H1 (cell line): ENCODE data around the gene EAF2. TPM values are rescaled to one million over a fixed set of nuclear protein-coding genes. Genes with fewer than 3 reads are reported as not detected.

Source experiments
- BACH1 ChIP-seq: IDR thresholded peaks from 2 replicates; pipeline ENCODE4 v1.6.1; 2012; ENCODE audit warnings: low read length, improper control_type of control experiment
- NRF1 ChIP-seq: IDR thresholded peaks from 2 replicates; pipeline ENCODE4 v1.6.1; 2011; ENCODE audit warnings: mild to moderate bottlenecking, low read depth, low read length, improper control_type of control experiment
- PHF8 ChIP-seq: fragments of 200-600 bp; sonication (generic); conservative IDR thresholded peaks from 2 replicates; pipeline ENCODE4 v1.7.1; 2012; ENCODE audit warnings: low read depth, mild to moderate bottlenecking, inconsistent platforms, low read length, moderate library complexity
- RNF2 ChIP-seq: fragments of 200-900, 300-1000 bp; sonication (generic); IDR thresholded peaks from 2 replicates; pipeline ENCODE4 v1.7.1; 2016; ENCODE audit warnings: borderline replicate concordance, low read depth, mild to moderate bottlenecking, antibody characterized with exemption, low read length; ENCODE audit not compliant: poor library complexity, severe bottlenecking; ENCODE audit errors: missing control alignments
- RXRA ChIP-seq: IDR thresholded peaks from 2 replicates; pipeline ENCODE4 v1.6.1; 2011; ENCODE audit warnings: low read depth, mild to moderate bottlenecking, low read length, moderate library complexity; ENCODE audit not compliant: insufficient read depth
- polyA plus RNA-seq, 7 experiments: library from polyadenylated mRNA; depleted of rRNA in 3 of 7; stranded (reverse) in 5 of 7; unstranded in 2 of 7; fragments of >200 nt in 5 of 7; fragments of 200-250 nt in 2 of 7; gene quantifications; 1 replicate in 5 of 7; 2 replicates in 1 of 7; 4 replicates in 1 of 7; pipeline versions ENCODE4 v1.2.1 to v1.2.3, GENCODE V29; 2011 to 2013; ENCODE audit warnings: missing spikeins in 2 of 7, mixed read lengths in 2 of 7
- total RNA-seq: library from RNA; stranded (reverse); fragmentation: NEBNext Ultra II Directional; extraction: Animal tissue kit (Norgen Biotek cat#: 25700); gene quantifications from 2 replicates; pipeline ENCODE4 v1.2.1, GENCODE V29; 2021
- TF ChIP-seq, protein P1 (sequence below): fragments of 300-600 bp; sonication (generic); IDR thresholded peaks from 2 replicates; pipeline ENCODE4 v1.7.1; 2012; ENCODE audit warnings: low read length, moderate library complexity, mild to moderate bottlenecking, inconsistent platforms; ENCODE audit not compliant: insufficient replicate concordance
- TF ChIP-seq, protein P2 (sequence below): IDR thresholded peaks from 2 replicates; pipeline ENCODE4 v1.6.1; 2011; ENCODE audit warnings: low read length, improper control_type of control experiment
- TF ChIP-seq, protein P3 (sequence below): IDR thresholded peaks from 2 replicates; pipeline ENCODE4 v1.6.1; 2012; ENCODE audit warnings: low read length, inconsistent platforms

EAF2 gene
- total and polyA plus RNA-seq, 2 of the 8 experiments (the other 6 are each of a cell fraction or from before 2014, with no cell fraction given): 3.6 to 6.6 TPM

DNA sequence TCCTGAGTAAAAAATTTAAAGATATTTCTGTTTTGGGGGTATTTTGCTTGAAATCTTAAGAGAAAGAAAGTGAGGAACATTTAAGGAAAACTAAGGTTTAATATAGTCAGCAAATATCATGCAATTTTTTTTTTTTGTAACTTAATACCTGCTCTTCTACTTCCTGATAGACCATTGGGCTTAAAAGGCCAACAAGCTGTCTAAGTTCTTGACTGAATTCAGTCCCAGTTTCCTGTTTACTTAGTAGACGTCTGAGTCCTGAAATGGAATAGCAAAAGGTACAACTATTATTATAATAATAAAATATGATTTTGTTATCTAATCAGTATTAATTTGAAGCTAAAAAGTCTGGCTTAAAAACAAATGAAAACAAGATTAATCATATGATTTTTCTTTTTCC lies 38.0 kb upstream of the EAF2 start (continued):
- TF ChIP-seq, protein P1, sequence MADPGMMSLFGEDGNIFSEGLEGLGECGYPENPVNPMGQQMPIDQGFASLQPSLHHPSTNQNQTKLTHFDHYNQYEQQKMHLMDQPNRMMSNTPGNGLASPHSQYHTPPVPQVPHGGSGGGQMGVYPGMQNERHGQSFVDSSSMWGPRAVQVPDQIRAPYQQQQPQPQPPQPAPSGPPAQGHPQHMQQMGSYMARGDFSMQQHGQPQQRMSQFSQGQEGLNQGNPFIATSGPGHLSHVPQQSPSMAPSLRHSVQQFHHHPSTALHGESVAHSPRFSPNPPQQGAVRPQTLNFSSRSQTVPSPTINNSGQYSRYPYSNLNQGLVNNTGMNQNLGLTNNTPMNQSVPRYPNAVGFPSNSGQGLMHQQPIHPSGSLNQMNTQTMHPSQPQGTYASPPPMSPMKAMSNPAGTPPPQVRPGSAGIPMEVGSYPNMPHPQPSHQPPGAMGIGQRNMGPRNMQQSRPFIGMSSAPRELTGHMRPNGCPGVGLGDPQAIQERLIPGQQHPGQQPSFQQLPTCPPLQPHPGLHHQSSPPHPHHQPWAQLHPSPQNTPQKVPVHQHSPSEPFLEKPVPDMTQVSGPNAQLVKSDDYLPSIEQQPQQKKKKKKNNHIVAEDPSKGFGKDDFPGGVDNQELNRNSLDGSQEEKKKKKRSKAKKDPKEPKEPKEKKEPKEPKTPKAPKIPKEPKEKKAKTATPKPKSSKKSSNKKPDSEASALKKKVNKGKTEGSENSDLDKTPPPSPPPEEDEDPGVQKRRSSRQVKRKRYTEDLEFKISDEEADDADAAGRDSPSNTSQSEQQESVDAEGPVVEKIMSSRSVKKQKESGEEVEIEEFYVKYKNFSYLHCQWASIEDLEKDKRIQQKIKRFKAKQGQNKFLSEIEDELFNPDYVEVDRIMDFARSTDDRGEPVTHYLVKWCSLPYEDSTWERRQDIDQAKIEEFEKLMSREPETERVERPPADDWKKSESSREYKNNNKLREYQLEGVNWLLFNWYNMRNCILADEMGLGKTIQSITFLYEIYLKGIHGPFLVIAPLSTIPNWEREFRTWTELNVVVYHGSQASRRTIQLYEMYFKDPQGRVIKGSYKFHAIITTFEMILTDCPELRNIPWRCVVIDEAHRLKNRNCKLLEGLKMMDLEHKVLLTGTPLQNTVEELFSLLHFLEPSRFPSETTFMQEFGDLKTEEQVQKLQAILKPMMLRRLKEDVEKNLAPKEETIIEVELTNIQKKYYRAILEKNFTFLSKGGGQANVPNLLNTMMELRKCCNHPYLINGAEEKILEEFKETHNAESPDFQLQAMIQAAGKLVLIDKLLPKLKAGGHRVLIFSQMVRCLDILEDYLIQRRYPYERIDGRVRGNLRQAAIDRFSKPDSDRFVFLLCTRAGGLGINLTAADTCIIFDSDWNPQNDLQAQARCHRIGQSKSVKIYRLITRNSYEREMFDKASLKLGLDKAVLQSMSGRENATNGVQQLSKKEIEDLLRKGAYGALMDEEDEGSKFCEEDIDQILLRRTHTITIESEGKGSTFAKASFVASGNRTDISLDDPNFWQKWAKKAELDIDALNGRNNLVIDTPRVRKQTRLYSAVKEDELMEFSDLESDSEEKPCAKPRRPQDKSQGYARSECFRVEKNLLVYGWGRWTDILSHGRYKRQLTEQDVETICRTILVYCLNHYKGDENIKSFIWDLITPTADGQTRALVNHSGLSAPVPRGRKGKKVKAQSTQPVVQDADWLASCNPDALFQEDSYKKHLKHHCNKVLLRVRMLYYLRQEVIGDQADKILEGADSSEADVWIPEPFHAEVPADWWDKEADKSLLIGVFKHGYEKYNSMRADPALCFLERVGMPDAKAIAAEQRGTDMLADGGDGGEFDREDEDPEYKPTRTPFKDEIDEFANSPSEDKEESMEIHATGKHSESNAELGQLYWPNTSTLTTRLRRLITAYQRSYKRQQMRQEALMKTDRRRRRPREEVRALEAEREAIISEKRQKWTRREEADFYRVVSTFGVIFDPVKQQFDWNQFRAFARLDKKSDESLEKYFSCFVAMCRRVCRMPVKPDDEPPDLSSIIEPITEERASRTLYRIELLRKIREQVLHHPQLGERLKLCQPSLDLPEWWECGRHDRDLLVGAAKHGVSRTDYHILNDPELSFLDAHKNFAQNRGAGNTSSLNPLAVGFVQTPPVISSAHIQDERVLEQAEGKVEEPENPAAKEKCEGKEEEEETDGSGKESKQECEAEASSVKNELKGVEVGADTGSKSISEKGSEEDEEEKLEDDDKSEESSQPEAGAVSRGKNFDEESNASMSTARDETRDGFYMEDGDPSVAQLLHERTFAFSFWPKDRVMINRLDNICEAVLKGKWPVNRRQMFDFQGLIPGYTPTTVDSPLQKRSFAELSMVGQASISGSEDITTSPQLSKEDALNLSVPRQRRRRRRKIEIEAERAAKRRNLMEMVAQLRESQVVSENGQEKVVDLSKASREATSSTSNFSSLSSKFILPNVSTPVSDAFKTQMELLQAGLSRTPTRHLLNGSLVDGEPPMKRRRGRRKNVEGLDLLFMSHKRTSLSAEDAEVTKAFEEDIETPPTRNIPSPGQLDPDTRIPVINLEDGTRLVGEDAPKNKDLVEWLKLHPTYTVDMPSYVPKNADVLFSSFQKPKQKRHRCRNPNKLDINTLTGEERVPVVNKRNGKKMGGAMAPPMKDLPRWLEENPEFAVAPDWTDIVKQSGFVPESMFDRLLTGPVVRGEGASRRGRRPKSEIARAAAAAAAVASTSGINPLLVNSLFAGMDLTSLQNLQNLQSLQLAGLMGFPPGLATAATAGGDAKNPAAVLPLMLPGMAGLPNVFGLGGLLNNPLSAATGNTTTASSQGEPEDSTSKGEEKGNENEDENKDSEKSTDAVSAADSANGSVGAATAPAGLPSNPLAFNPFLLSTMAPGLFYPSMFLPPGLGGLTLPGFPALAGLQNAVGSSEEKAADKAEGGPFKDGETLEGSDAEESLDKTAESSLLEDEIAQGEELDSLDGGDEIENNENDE: no peak
- TF ChIP-seq RXRA (no peak), BACH1 (no peak), RNF2 (no peak), PHF8 (no peak), NRF1 (no peak)
- TF ChIP-seq, protein P2, sequence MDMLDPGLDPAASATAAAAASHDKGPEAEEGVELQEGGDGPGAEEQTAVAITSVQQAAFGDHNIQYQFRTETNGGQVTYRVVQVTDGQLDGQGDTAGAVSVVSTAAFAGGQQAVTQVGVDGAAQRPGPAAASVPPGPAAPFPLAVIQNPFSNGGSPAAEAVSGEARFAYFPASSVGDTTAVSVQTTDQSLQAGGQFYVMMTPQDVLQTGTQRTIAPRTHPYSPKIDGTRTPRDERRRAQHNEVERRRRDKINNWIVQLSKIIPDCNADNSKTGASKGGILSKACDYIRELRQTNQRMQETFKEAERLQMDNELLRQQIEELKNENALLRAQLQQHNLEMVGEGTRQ: no peak
- TF ChIP-seq, protein P3, sequence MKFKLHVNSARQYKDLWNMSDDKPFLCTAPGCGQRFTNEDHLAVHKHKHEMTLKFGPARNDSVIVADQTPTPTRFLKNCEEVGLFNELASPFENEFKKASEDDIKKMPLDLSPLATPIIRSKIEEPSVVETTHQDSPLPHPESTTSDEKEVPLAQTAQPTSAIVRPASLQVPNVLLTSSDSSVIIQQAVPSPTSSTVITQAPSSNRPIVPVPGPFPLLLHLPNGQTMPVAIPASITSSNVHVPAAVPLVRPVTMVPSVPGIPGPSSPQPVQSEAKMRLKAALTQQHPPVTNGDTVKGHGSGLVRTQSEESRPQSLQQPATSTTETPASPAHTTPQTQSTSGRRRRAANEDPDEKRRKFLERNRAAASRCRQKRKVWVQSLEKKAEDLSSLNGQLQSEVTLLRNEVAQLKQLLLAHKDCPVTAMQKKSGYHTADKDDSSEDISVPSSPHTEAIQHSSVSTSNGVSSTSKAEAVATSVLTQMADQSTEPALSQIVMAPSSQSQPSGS: no peak
